ENCODE data around the gene PSKH1. TPM values are rescaled to one million over a fixed set of nuclear protein-coding genes. Genes with fewer than 3 reads are reported as not detected.

Gene PSKH1
- total and polyA plus RNA-seq, 2 experiments from 2014 or later = 11.5 to 23.6 TPM

GRCh38 chr16:67957622-67958021, 64.6 kb downstream of the PSKH1 start:
- in situ Hi-C loops (cut with MboI) = no loop called here
- Histone ChIP-seq H3K4me3 (no peak overlapping the region), H3K4me2 (ENCODE audit: unreplicated experiment) (no peak overlapping the region), H3K27me3 (replicated peaks; ENCODE audit: insufficient read depth) (no peaks in the 10 kb centered on the region), H3K9me3 (ENCODE audit: low read depth) (no peaks in the 10 kb centered on the region), H3K79me2 (ENCODE audit: insufficient read depth) (peaks cover 70% of the 10 kb centered on the region), H3F3A (ENCODE audit: insufficient read depth) (peaks cover 15% of the 10 kb centered on the region), H3K36me3 (ENCODE audit: low read depth) (peaks cover 48% of the 10 kb centered on the region), H2AFZ (no peak overlapping the region), H3K4me1 (ENCODE audit: insufficient read depth) (peaks cover 21% of the 10 kb centered on the region), H3K27ac (no peak overlapping the region), H3K9me2 (ENCODE audit: insufficient read depth) (no peaks in the 10 kb centered on the region), H3K9ac (no peak overlapping the region), H4K20me1 (ENCODE audit: insufficient read depth) (no peaks in the 10 kb centered on the region)
- DNase-seq = no peak
- WGBS, 2 experiments (ENCODE audit: low coverage in 1 of 2, low lambda C conversion rate in 2 of 2, missing lambda C conversion rate in 2 of 2) = 94 to 98% methylated on average over 6 to 9 of the region's 9 CpGs
- no peak for TF ChIP-seq EZH2 (IDR thresholded peaks at IDR 0.05; ENCODE audit: insufficient read depth, poor library complexity, severe bottlenecking)
- TF ChIP-seq EZH2phosphoT487 (IDR thresholded peaks at IDR 0.05; ENCODE audit: insufficient read depth, low read depth) = no peak

- Histone ChIP-seq H3K9ac (peak overlapping the region; percentile 55), H4K20me1 (ENCODE audit: insufficient read depth) (0 out of 2 replicates have a peak, but pooled peaks cover 2% of the 10 kb centered on the region), H3K4me3 (no peak overlapping the region), H3K27ac (peak overlapping the region; percentile 64), H3K27me3 (replicated peaks; ENCODE audit: insufficient read depth) (no peaks in the 10 kb centered on the region), H3K36me3 (ENCODE audit: low read depth) (peaks cover 42% of the 10 kb centered on the region), H3F3A (ENCODE audit: insufficient read depth) (peaks cover 12% of the 10 kb centered on the region; the same call in 1 of the 2 replicates), H3K9me2 (ENCODE audit: insufficient read depth) (no peaks in the 10 kb centered on the region), H3K4me1 (ENCODE audit: insufficient read depth) (peaks cover 21% of the 10 kb centered on the region), H2AFZ (no peak overlapping the region), H3K4me2 (ENCODE audit: unreplicated experiment) (peak overlapping the region; percentile 40), H3K79me2 (ENCODE audit: insufficient read depth) (peaks cover 91% of the 10 kb centered on the region), H3K9me3 (ENCODE audit: low read depth) (no peaks in the 10 kb centered on the region)
- in situ Hi-C loops (cut with MboI) = no loop called here
- 32 to 33% methylated on average over 10 to 11 of the region's 11 CpGs for WGBS, 2 experiments (ENCODE audit: low coverage in 1 of 2, low lambda C conversion rate in 2 of 2, missing lambda C conversion rate in 2 of 2)
- DNase-seq = peak; percentile 90
- TF ChIP-seq EZH2 (IDR thresholded peaks at IDR 0.05; ENCODE audit: insufficient read depth, poor library complexity, severe bottlenecking) (no peak), EZH2phosphoT487 (IDR thresholded peaks at IDR 0.05; ENCODE audit: insufficient read depth, low read depth) (no peak)
Observed at GRCh38 chr16:67959536-67960329, 66.7 kb downstream of the PSKH1 start.

- H3K36me3 ChIP-seq (ENCODE audit: low read depth) = peaks cover 30% of the 10 kb centered on the region
- H3K9me2 ChIP-seq (ENCODE audit: insufficient read depth) = no peaks in the 10 kb centered on the region
- peaks cover 100% of the 10 kb centered on the region for H3K79me2 ChIP-seq (ENCODE audit: insufficient read depth)
- no peaks in the 10 kb centered on the region for H3K9me3 ChIP-seq (ENCODE audit: low read depth)
- peaks cover 33% of the 10 kb centered on the region for H3K4me1 ChIP-seq (ENCODE audit: insufficient read depth)
- H4K20me1 ChIP-seq (ENCODE audit: insufficient read depth) = 0 out of 2 replicates have a peak, but pooled peaks cover 3% of the 10 kb centered on the region
- no peak overlapping the region for H3K9ac ChIP-seq
- 93 to 94% methylated on average over 13 of the region's 13 CpGs for WGBS, 2 experiments (ENCODE audit: low coverage in 1 of 2, low lambda C conversion rate in 2 of 2, missing lambda C conversion rate in 2 of 2)
- no peaks in the 10 kb centered on the region for H3K27me3 ChIP-seq (replicated peaks; ENCODE audit: insufficient read depth)
- TF ChIP-seq EZH2 (IDR thresholded peaks at IDR 0.05; ENCODE audit: insufficient read depth, poor library complexity, severe bottlenecking) (no peak), EZH2phosphoT487 (IDR thresholded peaks at IDR 0.05; ENCODE audit: insufficient read depth, low read depth) (no peak)
- H3K4me3 ChIP-seq = no peak overlapping the region
- DNase-seq = no peak
- H3K27ac ChIP-seq = no peak overlapping the region
- no peak overlapping the region for H3K4me2 ChIP-seq (ENCODE audit: unreplicated experiment)
- H3F3A ChIP-seq (ENCODE audit: insufficient read depth) = peaks cover 16% of the 10 kb centered on the region
- H2AFZ ChIP-seq = no peak overlapping the region
- in situ Hi-C loops (cut with MboI) = no loop called here
Observed at GRCh38 chr16:67961551-67961957, 68.5 kb downstream of the PSKH1 start.

- H3K79me2 ChIP-seq (ENCODE audit: insufficient read depth) = peaks cover 100% of the 10 kb centered on the region
- TF ChIP-seq EZH2phosphoT487 (IDR thresholded peaks at IDR 0.05; ENCODE audit: insufficient read depth, low read depth) = no peak
- no peak for TF ChIP-seq EZH2 (IDR thresholded peaks at IDR 0.05; ENCODE audit: insufficient read depth, poor library complexity, severe bottlenecking)
Observed at GRCh38 chr16:67962135-67962534, 69.1 kb downstream of the PSKH1 start.

More at GRCh38 chr16:67962135-67962534, 69.1 kb downstream of the PSKH1 start:
- no peak overlapping the region for H3K27ac ChIP-seq
- peaks cover 16% of the 10 kb centered on the region for H3F3A ChIP-seq (ENCODE audit: insufficient read depth)
- 98% methylated on average over 8 of the region's 8 CpGs for WGBS, 2 experiments (ENCODE audit: low coverage in 1 of 2, low lambda C conversion rate in 2 of 2, missing lambda C conversion rate in 2 of 2)
- H3K9me2 ChIP-seq (ENCODE audit: insufficient read depth) = no peaks in the 10 kb centered on the region
- in situ Hi-C loops (cut with MboI) = no loop called here
- peaks cover 30% of the 10 kb centered on the region for H3K36me3 ChIP-seq (ENCODE audit: low read depth)
- H4K20me1 ChIP-seq (ENCODE audit: insufficient read depth) = 0 out of 2 replicates have a peak, but pooled peaks cover 3% of the 10 kb centered on the region
- no peaks in the 10 kb centered on the region for H3K9me3 ChIP-seq (ENCODE audit: low read depth)
- no peak overlapping the region for H3K4me3 ChIP-seq
- no peak for DNase-seq
- peaks cover 38% of the 10 kb centered on the region for H3K4me1 ChIP-seq (ENCODE audit: insufficient read depth)
- H3K4me2 ChIP-seq (ENCODE audit: unreplicated experiment) = no peak overlapping the region
- H2AFZ ChIP-seq = no peak overlapping the region
- no peaks in the 10 kb centered on the region for H3K27me3 ChIP-seq (replicated peaks; ENCODE audit: insufficient read depth)
- no peak overlapping the region for H3K9ac ChIP-seq
